ENCODE data around the gene AVL9.
"Not testable (repeated sequence)": the region's sequence is repeated elsewhere in the genome, so short reads cannot be mapped to it uniquely, and the experiment has no call there.

Gene AVL9

DNA sequence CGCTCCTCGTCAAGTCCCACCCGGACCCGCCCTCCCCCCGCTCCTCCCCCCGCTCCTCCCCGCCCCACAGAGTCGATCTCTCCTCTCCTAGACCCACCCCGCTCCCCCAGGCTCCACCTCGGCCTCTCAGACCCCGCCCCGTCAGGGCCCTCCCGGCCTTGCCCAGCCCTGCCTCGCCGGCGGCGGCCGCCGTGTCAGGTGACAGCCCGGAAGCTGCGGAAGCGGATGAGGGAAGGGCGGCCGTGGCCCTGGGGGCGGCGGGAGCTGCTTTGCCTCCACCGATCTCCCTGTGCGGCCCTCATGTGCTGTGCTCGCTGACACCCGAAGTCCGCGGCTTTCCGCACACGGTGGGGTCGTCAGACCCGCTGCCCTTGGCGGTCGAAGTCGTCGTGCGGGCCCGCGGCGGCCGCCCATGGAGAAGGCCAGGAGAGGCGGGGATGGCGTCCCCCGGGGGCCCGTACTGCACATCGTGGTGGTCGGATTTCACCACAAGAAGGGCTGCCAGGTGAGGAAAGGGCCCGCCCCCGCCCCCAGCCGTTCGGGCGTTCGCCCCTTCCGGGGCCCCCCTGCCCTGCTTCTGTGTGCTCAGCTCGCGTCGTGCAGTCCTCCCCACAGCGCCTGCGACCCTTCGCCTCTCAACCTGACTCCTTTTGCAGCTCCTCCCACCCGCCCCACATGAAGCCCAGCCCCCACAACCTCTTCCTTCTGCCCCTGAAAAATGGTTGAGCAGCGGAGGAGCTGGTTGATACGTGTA lies at the start of gene AVL9:
Gene AVL9 (plus strand): TSS at position 192 of the 754 bp plus-strand sequence. CDS start 221 bp downstream, at position 413.
- peak; percentile 97 to 99 (median 98) for DNase-seq (ENCODE audit: low read depth in 3 of 3)

DNA sequence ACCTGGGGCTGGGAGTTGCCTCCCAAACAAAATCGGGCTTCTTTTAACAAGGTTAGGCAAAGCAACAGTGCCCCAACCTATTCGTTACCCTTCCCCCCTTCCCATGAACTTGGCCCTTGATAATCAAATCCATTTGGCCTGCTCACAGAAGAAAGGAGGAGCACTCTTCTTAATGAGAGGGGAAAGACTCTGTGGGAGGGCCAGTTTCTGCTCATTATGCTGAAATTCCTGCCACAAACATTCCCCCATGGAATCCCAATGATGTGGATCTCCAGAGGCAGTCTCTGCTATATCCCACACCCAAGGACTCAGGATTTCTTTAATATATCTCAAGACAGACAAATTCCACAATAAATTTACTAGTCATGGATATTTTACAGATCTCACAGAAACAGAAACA lies 48.1 kb upstream of the AVL9 start:
- DNase-seq (ENCODE audit: low read depth in 3 of 3), result no peak

DNA sequence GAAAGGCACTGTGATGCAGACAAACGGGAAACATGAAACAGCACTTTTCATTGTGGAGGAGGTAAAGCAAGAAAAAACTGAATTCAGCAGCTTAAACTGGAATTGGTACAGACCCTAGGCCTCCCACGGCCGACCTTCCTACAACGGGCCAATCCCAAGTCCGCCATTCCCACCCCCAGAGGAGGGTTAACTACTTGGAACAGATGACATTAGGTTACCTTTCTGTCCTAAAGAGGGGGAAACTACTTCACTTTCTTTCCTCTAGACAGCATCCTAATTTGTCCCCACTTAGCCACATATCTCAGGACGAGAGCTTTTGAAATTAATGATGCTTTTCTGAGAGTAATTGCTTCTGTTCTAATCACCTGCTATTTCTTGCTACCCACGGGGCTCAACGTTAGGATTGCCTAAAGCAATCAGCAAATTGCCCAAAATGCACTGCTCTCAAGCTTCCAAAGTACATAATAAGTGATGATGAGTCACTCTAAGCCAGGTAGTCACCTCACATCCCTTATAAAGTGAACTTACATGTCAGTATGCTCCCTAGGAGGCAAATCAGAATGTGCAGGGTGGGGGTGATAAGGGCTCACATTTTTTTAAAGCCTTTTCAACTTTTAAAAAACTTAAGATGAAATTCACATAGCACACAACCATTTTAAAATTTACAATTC lies 41.8 kb upstream of the AVL9 start:
- DNase-seq (ENCODE audit: low read depth in 3 of 3), result no peak

DNA sequence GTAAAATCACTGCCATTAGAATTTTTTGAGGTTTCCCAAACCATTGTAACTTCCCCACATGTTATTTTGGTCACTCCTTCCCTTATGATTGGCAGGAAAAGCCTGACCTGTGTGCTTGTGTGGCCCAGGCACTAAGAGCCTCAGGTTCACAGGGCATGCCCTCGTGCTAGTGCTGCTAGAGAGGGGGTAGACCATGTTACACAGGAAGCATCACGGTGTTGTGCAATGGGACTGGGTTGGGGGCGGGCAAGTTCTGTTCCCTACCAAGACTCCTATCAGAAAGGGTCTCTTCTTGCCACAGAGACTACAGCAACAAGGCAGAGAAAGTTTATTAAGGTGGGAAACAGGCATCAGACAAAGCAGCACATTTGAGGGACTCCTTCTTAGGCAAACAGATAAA lies 37.3 kb upstream of the AVL9 start:
- no peak for DNase-seq (ENCODE audit: low read depth in 3 of 3)

DNA sequence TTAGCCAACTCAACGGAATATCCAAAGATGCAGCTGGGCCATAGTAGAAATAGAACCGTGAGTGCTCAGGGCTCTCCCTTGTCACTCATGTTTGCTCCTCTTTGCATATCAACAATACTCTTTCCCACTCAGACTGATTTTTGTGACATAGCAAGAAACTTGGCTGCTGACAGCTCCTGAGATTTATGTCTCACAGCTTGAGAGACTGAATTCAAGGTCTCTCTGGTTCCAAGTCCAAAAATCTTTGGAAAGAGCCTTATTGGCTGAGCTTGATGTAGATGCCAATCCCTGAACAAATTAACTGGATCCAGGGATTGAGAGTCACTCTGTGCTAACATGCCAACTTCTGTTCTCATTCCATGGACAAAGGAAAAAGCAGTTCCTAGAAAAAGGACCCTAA lies 35.5 kb upstream of the AVL9 start:
- no peak for DNase-seq (ENCODE audit: low read depth in 3 of 3)

DNA sequence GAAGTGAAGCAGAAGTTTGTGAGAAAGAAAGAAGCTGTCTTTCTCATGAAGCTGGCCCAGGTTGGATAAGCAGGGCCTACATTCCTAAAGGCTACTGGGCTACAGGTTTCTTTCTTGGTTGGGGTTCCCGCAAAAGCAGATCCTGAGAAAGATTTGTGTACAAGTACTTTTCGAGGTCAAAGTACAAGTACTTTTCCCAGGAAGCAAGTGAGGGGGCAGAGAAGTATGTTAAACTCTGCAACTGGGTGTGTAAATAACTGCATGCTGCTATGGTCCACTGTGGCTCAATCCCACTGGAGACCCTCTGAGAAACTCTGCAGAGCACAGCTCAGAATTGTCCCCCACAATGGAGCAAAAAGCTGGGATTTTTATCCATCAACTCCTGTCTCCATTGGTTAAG lies 33.8 kb upstream of the AVL9 start:
- no peak for DNase-seq (ENCODE audit: low read depth in 3 of 3)

DNA sequence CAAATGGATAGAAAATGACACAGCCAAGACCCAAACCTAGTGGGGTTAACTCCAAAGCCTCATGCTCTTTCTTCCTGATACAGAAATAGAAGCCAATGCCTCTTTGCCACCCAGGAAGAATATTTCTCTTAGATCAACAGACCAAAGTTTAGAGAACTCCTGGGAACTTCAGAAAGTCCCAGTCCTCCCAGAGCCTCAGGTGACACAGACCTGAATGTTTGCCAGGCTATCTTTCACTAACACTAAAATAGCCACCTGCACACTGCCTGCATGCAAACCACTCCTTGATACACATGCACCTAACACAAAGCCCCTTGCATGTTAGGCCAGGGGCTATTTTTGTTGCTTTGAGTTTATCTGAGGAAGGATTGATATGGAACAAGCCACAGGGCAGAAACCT lies 32.8 kb upstream of the AVL9 start:
- no peak for DNase-seq (ENCODE audit: low read depth in 3 of 3)

DNA sequence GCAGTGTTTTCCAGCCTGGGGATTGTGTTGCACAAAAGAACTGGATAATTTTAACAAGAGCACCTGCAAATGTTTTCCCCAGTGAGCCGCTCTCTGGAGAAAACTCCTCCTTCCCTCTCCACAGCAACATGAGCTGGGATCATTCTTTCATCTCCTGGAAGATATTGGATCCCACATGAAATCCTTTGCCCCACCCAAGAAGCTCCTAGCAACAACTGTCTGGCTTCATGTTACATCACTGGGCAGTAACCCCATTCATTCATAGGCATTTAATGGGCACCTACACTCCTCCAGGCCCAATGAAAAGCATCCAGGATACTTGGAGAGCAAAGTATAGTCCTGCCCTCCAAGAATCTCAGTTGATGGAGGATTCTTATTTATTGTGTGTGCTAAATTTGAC lies 32.3 kb upstream of the AVL9 start:
- DNase-seq (ENCODE audit: low read depth in 3 of 3), result no peak

DNA sequence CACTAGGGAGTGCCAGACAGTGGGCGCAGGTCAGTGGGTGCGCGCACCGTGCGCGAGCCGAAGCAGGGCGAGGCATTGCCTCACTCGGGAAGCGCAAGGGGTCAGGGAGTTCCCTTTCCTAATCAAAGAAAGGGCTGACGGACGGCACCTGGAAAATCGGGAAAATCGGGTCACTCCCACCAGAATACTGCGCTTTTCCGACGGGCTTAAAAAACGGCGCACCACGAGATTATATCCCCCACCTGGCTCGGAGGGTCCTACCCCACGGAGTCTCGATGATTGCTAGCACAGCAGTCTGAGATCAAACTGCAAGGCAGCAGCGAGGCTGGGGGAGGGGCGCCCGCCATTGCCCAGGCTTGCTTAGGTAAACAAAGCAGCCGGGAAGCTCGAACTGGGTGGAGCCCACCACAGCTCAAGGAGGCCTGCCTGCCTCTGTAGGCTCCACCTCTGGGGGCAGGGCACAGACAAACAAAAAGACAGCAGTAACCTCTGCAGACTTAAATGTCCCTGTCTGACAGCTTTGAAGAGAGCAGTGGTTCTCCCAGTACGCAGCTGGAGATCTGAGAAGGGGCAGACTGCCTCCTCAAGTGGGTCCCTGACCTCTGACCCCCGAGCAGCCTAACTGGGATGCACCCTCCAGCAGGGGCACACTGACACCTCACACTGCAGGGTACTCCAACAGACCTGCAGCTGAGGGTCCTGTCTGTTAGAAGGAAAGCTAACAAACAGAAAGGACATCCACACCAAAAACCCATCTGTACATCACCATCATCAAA lies 30.5 kb upstream of the AVL9 start:
- DNase-seq (ENCODE audit: low read depth in 3 of 3), result not testable (repeated sequence)

DNA sequence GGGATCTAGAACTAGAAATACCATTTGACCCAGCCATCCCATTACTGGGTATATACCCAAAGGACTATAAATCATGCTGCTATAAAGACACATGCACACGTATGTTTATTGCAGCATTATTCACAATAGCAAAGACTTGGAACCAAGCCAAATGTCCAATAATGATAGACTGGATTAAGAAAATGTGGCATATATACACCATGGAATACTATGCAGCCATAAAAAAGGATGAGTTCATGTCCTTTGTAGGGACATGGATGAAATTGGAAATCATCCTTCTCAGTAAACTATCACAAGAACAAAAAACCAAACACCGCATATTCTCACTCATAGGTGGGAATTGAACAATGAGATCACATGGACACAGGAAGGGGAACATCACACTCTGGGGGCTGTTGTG lies 25.3 kb upstream of the AVL9 start:
- DNase-seq (ENCODE audit: low read depth in 3 of 3), result not testable (repeated sequence)

DNA sequence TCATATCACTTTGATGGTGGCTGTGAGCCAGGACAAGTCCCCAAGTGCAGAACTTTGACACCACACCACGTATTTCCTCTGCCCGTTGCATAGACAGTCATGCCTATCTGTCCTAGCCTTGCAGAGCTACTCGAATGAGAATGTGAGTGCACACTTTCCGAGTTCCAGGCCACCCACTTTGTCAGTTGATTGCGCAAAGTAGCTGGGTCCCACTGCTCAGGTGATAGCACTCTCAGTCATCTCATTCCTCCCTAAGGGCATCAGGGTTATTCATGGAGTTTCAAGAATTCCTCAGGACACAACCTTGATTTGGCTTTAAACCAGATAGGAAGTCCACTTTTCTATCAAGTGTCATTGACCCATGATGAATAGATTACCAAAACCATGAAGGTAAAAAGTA lies 24.4 kb upstream of the AVL9 start:
- DNase-seq (ENCODE audit: low read depth in 3 of 3), result no peak

DNA sequence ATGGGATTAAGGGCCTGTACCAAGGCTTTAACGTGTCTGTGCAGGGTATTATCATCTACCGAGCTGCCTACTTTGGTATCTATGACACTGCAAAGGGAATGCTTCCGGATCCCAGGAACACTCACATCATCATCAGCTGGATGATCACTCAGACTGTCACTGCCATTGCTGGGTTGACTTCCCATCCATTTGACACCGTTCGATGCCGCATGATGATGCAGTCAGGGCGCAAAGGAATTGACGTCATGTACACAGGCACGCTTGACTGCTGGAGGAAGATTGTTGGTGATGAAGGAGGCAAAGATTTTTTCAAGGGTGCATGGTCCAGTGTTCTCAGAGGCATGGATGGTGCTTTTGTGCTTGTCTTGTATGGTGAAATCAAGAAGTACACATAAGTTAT lies 23.3 kb upstream of the AVL9 start:
- no peak for DNase-seq (ENCODE audit: low read depth in 3 of 3)

DNA sequence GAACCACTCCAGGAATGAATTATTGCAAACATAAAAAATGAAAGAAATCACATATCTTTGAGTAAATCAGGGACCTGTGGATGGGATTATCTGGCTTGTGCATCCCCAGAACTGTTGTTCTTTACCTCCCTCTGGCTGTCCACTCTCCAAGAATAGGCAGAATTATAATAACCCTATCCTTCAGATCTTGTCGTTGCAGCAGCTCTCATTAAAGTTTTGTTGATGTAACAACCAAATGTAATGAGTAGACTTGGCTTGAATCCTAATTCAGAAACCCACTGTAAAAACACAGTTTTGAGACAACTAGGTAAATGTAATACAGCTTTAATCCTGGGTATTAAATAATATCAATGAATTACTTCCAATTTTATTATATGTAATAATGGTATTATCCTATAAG lies 21.3 kb upstream of the AVL9 start:
- DNase-seq (ENCODE audit: low read depth in 3 of 3), result no peak

DNA sequence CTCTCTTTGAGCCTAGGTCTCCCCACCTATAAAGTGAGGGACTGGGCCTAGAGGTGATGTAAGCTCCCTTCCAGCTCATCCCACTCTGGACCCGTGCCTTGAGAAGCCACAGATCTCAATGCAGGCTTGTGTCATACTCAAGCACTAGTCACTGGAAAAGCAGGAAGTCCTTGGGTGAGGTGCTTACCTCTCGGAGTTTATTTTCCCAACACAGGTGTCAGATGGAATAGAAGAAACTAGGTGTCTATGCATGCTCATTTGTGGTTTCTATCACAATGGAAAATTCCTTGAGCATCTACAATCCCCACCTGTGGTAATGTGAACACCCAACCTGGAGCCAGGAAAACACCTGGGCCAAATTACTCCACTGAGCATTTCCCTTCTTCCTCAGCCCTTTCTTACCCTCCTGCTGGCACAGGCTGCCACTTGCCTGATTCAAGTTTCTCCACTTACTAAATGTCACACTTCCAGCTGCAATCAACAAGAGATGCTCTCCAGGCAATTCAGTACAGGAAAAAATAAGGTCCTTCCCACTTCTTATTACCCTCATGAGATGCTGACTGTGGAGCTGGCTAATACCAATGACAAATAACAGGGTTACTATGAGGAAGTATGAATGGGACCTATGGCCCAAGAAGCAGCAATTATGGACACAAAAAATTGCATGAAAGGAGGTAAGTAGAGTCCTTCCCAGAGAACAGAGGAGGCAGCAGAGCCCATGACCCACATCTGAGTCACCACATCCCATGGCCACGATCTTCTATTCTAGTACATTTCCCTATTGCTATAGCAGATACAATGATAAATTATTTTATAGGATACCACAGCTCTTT lies 18.3 kb upstream of the AVL9 start:
- DNase-seq (ENCODE audit: low read depth in 3 of 3), result no peak

DNA sequence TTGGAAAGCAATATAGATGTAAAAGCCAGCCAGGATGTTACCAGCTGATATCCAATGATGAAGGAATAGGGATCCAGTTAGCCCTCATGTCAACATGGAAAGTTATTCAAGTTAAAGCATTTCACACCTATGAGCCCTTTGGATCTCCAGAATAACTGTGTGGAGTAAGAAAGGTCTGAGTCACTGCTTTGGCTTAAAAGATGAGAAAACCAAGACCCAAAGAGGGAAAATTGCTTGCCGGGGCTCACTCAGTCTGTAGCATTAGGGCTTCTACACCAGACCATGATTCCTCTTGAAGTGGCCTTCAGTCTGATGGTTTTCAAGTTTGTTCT lies 17.7 kb upstream of the AVL9 start:
- no peak for DNase-seq (ENCODE audit: low read depth in 3 of 3)

DNA sequence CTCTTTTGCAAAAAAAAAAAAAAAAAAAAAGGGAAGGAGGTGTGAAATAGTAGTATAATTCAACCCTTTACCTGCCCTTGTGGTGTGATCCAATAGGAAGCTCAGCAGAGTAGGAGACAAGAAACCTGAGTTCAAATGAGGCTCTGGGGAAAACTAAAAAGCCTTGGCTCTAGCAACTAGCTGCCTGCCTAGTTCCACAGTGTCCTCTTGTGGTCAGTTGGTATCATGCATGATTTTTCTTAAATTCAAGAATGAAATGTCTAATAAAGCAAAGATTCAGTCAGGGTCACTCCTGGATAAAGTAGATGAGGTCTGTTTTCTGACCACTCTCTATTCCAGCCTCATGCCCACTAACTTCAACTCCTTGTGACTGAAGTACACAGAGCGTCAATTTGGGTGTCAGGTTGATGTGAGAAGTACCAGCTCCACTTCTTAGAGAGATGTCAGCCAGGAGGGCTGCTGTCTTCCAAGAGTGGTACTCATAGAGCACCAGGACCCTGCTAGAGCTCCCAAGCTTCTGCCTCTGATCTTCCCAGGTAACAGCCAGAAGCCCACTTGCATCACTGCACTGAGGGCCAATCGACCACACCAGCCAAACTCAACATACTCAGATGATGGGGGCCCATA lies 15.6 kb upstream of the AVL9 start:
- DNase-seq (ENCODE audit: low read depth in 3 of 3), result no peak

DNA sequence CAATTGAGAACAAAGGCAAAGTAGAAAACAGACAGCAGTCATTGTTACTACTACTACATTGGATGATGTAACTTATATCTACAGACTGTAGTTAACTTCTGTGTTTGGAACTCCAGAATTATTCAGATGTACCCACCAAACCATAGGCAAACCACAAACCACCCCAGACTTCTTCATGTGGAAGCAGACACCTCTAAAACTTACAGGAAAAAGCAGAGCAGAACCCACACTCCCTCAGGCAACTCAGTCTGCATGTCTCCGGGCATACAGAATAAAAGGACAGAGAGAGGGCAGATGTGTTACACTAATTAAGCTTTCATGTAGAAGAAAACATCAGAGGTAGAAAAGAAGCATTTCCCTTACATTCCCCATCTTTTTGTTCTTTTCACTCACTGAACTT lies 14.1 kb upstream of the AVL9 start:
- no peak for DNase-seq (ENCODE audit: low read depth in 3 of 3)

DNA sequence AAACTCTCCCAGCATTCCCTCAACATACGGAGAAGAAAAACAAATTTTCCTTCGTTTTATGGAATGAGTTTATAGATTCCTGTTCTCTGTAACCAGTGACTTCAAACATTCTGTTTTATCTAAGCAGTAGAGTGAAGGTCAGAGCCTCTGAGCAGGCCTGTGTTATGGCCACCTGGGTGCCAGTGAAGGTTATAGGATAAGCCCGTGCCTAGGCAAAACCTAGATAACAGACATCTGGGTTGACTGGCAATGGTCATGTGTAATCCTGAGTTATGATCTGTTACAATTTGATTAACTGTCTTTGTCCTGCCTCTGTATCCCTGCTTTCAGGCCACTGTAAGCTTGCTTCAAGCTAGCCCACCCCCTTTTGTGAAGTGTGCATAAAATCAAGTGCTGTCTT lies 13.4 kb upstream of the AVL9 start:
- DNase-seq (ENCODE audit: low read depth in 3 of 3), result no peak

DNA sequence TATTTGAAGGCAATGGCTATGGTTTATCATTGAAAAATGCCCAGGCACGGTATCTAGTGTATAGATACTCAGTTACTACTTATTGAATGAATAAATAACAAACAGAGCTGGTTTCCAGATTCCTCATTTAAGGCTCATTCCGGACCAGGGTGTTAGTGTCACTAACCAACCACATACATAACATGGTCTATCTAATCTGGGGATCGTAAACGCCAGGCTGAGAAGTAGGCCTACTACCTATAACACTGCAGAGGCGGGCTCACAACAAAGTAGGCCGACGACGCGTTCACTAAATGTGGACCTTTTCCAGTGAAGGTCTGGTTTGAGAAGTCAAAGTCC lies 5.5 kb upstream of the AVL9 start:
- DNase-seq (ENCODE audit: low read depth in 3 of 3), result no peak

DNA sequence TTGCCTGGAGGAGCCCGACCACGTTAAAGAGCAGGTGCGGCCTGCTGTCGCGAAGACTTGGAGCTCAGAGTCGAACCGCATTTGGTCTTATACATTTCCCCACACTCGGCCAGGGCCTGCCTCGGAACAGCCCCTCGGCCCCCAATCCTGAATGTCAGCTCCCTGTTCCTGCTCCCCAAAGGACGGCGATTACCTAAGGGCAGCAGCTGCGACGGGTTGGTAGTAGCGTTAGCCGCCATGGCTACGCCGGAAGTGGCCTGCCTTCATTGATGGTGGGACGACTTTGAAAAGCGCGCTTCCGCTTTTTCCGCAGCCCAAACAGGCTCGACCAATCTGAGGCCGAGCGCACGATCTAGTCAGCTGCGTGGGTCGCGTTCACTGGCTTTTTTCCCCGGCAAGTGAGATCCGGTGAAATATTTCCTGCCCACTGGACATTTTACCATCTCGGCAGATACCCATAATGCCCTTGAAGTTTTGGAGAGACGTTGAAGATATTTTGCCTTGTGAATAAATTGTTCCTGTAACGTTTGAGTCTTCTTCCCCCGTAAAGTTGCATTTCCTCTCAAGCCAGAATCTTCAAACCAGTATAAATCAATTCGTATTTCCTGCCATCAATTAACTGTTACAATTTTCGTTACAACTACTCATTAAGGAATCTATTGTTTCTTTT lies 5.0 kb upstream of the AVL9 start, which contains the start of gene LSM5:
Gene LSM5 (minus strand): TSS at position 254 of the 670 bp plus-strand sequence. CDS start 15 bp downstream, at position 239.
- peak; percentile 78 to 86 (median 84) for DNase-seq (ENCODE audit: low read depth in 3 of 3)

DNA sequence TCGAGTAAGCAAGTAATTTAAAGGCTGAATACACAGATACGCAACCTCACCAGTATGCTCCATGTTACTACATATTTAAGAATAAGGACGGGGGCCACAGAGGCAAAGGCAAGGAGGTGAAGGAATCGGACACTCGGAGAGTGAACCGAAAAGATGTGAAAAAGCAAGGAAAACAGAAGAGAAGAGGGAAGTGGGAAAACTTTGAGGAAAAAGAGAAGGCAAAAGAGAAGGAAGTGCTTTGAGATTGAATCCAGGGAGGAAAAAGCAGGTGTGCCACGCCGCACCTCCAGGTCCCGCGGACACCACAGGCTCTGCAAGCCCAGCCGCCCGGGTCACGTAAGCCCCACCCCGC lies 367 bp upstream of the AVL9 start:
- no peak for DNase-seq (ENCODE audit: low read depth in 3 of 3)
